Upper lobe of left lung (tissue), 4 donors: ENCODE data around the gene MBD3.

Experiments
- CTCF ChIP-seq, 6 experiments: fragments of 450-650 bp in 4 of 6; fragments of 200-600 bp in 2 of 6; sonication (generic) in 2 of 6; IDR thresholded peaks; one replicate each; pipeline ENCODE4 v1.5.1; 2016 to 2019; ENCODE audit warnings: antibody characterized with exemption in 6 of 6
- POLR2AphosphoS5 ChIP-seq, 2 donors: sonication (generic); formaldehyde crosslinking; IDR thresholded peaks; one replicate each; pipeline ENCODE4 v1.5.1; 2017; ENCODE audit warnings: antibody characterized with exemption in 2 of 2

GRCh38 chr19:1624458-1624857, 31.8 kb upstream of the MBD3 start:
- TF ChIP-seq CTCF (IDR thresholded peaks at IDR 0.05) (peak; percentile 35 to 74 (median 51)), POLR2AphosphoS5 (IDR thresholded peaks at IDR 0.05) (no peak)
